GM18526 (cell line): ENCODE data around the gene ANKRD16.

ENCODE experiments used
- POLR2A ChIP-seq: IDR thresholded peaks from 3 replicates; pipeline ENCODE4 v1.6.1; 2011; ENCODE audit not compliant: insufficient read length; ENCODE audit errors: extremely low read depth

ANKRD16 gene

DNA sequence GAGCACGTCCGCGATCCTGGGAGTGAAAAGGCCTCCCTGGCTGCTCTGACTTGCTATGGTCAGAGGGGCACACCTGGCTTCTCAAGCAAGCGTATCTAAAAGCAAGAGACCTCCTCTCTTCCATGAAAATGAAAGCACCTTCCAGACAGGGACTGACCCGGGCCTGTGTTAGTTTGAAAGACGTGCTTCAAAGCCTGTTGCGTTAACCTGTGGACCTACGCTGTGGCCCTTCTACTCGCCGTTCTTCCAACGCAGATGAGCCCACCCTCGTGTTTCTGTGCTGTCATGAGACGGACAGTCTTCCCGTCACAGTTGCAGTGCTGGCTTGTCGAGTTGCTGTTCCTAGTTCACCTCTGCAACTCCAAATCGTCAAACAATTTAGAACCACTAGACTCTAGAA lies 61.0 kb downstream of the ANKRD16 start:
- no peak for TF ChIP-seq POLR2A

DNA sequence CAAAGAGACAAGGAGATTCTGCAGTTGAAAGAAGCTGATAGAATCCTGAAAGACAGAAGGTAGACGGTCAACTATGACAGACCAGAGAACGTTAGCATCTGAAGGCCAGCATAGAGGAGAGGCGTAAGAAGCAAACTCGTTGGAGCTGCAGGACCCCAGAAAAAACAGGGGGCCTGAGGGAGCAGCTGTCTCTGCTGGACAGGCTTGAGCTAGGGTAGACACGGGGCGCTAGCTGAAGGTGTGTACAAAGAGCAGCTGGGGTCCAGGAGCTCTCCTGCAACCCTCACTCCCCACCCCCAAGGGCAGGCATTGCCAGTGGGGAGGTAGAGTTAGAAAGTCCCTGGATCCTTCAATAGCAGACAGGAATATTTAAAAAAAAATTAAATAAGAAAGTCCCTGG lies 61.9 kb downstream of the ANKRD16 start:
- TF ChIP-seq POLR2A = no peak

DNA sequence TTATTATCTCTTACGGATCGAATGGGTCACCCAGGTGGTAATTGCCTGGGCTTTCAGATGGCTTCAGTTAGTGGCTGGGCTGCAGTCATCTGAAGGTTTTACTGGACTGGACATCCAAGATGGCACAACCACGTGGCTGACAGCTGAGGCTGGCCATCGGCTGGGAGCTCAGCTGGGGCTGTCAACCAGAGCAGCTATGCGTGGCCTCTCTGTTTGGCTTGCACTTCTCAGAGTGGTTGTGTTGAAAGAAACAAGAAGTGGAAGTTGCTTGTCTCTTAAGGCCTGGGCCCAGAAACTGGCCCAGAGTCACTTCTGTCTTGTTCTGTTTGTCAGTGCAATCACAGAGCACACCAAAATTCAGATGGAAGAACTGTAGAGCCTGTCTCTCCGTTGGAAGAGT lies 70.8 kb downstream of the ANKRD16 start:
- no peak for TF ChIP-seq POLR2A

DNA sequence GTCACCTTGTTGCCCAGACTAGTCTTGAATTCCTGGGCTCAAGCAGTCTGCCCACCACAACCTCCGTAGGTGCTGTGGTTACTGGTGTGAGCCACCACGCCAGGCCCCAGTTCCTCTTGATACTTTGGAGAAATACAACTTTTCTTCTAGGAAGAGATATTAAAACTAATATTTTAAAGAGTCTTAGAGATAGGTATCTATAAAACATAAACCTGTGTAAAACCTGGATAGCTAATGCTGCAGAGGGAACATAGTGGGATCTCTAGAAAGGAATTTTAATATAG lies 71.7 kb downstream of the ANKRD16 start:
- no peak for TF ChIP-seq POLR2A

DNA sequence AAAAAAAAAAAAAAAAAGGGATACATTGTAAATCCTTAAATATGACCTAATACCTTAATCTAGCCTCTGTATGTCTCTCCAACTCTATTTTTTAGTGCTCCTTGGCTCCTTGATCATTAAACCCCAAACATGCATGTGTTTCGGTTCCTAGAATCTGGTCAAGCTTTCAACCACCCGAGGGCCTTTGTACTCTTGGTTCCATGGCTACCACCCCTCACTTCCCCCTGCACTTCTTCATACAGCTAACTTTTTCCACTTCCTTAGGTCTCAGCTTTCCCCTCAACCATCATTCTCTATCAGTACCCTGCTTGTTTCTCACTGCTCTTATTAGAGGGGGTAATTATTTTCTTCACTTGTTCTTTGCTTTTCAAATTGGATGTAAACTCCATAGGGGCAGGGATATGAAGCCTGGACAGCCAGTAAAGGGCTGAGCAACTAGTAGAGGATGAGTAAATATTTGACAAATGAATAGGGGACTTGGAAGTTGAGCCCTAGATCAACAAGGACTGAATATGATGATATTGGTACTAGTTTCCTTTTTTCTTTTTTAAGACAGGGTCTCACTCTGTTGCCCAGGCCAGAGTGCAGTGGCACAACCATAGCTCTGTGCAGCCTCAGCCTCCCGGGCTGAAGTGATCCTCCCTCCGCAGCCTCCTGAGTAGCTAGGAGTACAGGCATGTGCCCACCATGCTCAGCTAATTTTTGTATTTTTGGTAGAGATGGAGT lies 72.2 kb downstream of the ANKRD16 start:
- no peak for TF ChIP-seq POLR2A

DNA sequence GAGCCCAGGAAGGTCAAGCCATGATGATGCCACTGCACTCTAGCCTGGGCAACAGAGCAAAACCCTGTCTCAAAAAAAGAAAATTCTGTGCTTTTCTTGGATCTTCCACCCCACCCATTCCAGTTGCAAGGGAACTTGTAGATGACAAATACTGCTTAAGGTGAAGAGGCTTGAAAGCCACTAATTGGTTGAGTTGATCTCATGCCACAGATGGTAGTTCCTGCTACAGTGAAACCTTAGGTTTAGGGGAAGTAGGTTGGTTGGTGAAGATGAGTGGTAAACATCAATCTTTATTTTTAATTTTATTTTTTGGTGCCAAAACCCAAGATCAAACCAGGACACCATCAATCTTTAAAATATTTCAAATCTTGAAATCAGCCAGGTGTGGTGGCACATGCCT lies 73.5 kb downstream of the ANKRD16 start:
- no peak for TF ChIP-seq POLR2A

DNA sequence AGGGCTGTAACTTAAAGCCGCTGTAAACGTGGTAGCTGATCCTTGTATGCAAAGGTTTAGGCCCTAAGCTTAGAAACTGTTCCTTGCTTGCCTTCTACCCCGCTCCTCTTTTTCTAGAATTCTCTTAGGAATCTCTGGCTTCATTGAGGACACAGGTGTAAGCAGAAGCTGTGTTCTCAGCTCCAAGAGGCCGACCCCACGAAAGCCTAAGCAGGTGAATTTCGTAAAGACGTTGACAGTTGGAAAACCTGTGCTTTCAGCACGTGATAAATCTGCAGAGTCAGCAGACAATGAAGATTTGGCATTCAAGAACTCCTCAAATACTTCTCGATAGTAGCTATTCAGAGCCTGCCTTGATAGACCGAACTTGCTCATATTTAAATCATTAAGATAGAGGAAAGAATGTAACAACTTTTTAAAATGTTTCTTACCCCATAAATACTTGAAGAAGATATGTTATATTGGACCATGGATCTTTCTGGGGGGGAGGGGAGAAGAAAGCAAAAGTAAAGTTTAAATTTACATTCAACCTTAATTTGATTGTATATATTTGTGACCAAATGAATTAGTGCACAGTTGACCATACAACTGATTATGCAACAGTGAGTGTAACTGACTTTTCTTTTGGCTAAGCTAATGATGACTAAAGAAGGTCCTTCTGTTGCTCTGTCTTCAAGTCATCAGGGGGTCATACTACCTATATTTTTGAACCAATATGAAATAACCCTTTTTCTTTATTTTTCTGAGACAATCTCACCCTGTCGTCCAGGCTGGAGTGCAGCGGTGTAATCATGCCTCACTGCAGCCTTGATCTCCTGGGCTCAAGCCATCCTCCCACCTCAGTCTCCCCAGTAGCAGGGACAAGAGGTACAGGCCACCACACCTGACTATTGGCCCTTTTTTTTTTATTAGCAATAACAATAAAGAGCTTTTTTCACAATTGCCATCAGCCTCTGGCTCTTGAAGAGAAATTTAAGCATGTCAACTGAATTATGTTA lies 75.3 kb downstream of the ANKRD16 start:
- TF ChIP-seq POLR2A = no peak

DNA sequence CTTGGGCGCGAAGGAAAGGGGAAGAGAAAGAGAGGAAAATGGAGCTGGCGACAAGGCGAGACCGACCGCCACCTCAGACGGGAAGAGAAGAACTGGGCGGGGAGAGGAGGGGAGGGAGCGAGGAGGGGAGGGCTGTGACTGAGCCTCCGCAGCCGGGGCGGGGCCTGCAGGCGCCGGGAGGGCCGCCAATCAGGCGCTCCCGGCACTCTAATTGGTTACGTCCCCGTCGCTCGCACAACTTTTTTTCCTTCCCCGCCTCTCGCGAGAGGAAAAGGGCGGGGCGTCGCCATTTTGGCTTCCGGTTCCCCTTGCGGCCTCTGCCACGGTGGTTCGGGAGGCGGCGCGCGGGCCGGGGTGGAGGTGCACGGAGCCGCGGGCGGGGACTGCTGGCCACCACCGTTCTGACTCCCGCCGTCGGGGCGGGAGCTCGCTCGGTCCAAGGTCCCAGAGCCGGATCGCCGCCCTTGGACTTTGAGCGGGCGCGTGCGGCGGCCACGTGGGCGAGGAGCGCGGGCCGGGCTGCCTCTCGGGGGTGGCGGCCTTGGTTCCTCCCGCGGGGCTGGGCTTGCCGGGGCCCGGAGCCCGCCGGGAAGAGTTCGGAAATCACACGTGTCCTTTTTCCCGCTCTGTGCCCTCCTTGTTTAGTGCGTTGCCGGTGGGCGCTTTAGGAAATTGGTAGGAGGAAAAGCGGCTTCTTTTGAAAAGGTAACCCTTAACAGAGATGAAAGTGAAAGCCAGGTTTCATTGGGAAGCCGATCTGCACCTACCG lies 76.2 kb downstream of the ANKRD16 start, which contains the start of gene GDI2:
TSS of gene GDI2 (minus strand) at position 94 of the 769 bp plus-strand sequence. CDS start 176 bp downstream, outside the sequence.
- TF ChIP-seq POLR2A = peak; percentile 91

DNA sequence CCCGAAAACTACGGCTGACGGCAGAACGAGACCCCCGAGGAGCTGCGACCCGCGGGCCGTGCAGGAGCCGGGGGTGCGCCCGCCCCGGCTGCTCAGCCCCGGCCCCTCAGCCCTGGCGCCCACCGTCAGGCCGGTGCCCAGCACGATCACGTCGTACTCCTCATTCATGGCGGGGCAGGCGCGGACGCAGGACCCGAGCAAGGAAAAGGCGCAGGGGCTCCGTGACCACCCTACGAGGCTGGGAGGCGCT lies 76.7 kb downstream of the ANKRD16 start:
- TF ChIP-seq POLR2A = no peak

DNA sequence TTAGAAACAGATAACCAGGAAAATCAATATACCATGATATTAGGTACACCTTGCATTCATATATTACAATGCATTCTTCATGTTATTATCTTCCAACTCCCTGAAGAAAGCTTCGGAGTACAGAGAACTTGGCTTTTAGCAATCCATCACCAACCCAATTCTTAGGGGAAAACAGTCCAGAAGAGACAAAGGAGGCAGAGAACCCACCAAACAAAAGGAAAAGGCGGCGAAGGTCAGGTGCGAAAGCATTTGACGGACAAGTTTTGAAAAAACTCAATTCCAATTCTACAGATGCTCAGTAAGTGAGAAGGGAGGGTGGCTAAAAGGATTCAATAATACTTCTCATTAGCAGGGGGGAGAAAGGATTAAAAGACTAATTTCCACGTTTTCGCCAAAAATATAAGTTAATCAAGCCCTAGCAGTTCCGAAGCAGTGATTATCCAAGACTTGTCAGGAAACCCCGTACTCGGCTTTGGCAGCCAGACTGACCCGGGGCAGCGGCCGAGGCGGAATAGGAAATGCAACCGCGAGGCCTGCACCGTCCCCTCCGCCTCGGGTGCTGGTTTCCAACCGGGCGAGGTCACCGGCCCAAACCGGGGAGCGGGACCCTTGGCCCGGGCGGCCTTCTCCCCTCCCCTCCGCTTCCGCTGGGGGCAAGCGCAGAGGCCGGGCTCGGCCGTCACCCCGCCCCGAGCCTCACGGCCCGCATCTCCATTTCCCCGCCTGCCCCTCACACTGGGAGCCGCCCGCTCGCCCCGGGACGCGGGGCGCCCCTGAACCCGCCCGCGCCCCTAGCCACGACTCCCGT lies 77.2 kb downstream of the ANKRD16 start:
- TF ChIP-seq POLR2A = no peak
